WERI-Rb-1 (cell line): Measurements from ENCODE around the gene TBPL2.

ENCODE experiments used
- DNase-seq: peaks from one replicate; pipeline ENCODE4 v3.0.0-alpha.2; 2020
- H3K27ac ChIP-seq: fragments of 250-450 bp; sonication (Bioruptor Pico); 2 replicates; pipeline ENCODE4 v1.5.1; 2020; ENCODE audit warnings: mild to moderate bottlenecking, moderate library complexity
- H3K27me3 ChIP-seq: fragments of 250-450 bp; sonication (Bioruptor Pico); 2 replicates; pipeline ENCODE4 v1.5.1; 2021; ENCODE audit warnings: mild to moderate bottlenecking, low read depth, moderate library complexity; ENCODE audit not compliant: insufficient read depth, severe bottlenecking
- H3K36me3 ChIP-seq: fragments of 250-450 bp; sonication (Bioruptor Pico); 2 replicates; pipeline ENCODE4 v1.5.1; 2020; ENCODE audit warnings: mild to moderate bottlenecking, moderate library complexity
- H3K4me3 ChIP-seq: 2 replicates; pipeline ENCODE4 v1.5.1; 2011; ENCODE audit warnings: low read depth, mild to moderate bottlenecking, control low read depth, low read length
- H3K9me3 ChIP-seq: fragments of 250-450 bp; sonication (Bioruptor Pico); 2 replicates; pipeline ENCODE4 v1.5.1; 2021; ENCODE audit warnings: mild to moderate bottlenecking, moderate library complexity; ENCODE audit not compliant: severe bottlenecking
- CTCF ChIP-seq: IDR thresholded peaks from 2 replicates; pipeline ENCODE4 v1.5.1; 2011; ENCODE audit warnings: low read depth, mild to moderate bottlenecking, control low read depth, inconsistent platforms, low read length

Gene TBPL2

GRCh38 chr14:55449116-55449515 is 8.7 kb upstream of the TBPL2 start:
- H3K36me3 ChIP-seq, result no peaks in the 10 kb centered on the region
- TF ChIP-seq CTCF, result no peak
- DNase-seq, result no peak
- H3K9me3 ChIP-seq, result no peaks in the 10 kb centered on the region
- no peak overlapping the region for H3K4me3 ChIP-seq
- H3K27me3 ChIP-seq, result no peaks in the 10 kb centered on the region
- H3K27ac ChIP-seq, result no peak overlapping the region

GRCh38 chr14:55448141-55448614 is 7.8 kb upstream of the TBPL2 start:
- Histone ChIP-seq H3K27me3 (no peaks in the 10 kb centered on the region), H3K36me3 (no peaks in the 10 kb centered on the region), H3K4me3 (no peak overlapping the region), H3K9me3 (no peaks in the 10 kb centered on the region), H3K27ac (no peak overlapping the region)
- peak; percentile 33 for DNase-seq
- TF ChIP-seq CTCF, result no peak

- Histone ChIP-seq H3K27ac (peak overlapping the region; percentile 13), H3K27me3 (no peaks in the 10 kb centered on the region), H3K9me3 (no peaks in the 10 kb centered on the region), H3K36me3 (no peaks in the 10 kb centered on the region), H3K4me3 (peak overlapping the region; percentile 48)
- DNase-seq, result peak; percentile 22
- no peak for TF ChIP-seq CTCF
These were observed 6.4 kb upstream of the TBPL2 start for GRCh38 chr14:55446833-55447232.

- DNase-seq, result peak; percentile 78
- Histone ChIP-seq H3K4me3 (peak overlapping the region; percentile 48), H3K9me3 (no peaks in the 10 kb centered on the region), H3K36me3 (no peaks in the 10 kb centered on the region), H3K27ac (peak overlapping the region; percentile 13; the same call in 1 of the 2 replicates), H3K27me3 (no peaks in the 10 kb centered on the region)
- TF ChIP-seq CTCF, result peak; percentile 61
These were observed 5.8 kb upstream of the TBPL2 start for GRCh38 chr14:55446127-55446736.

- no peak overlapping the region for H3K27ac ChIP-seq
- no peak overlapping the region for H3K4me3 ChIP-seq
- TF ChIP-seq CTCF, result no peak
- DNase-seq, result no peak
- H3K36me3 ChIP-seq, result no peaks in the 10 kb centered on the region
- H3K27me3 ChIP-seq, result no peaks in the 10 kb centered on the region
- H3K9me3 ChIP-seq, result no peaks in the 10 kb centered on the region
These were observed 870 bp upstream of the TBPL2 start for GRCh38 chr14:55441286-55441685.
